OCI-LY1 (cell line): ENCODE measurements around the gene GNAZ.
A peak's percentile ranks its signal among the peaks of the same experiment; 100 is the strongest.

Source experiments
- H2AFZ ChIP-seq: fragments of 200-600 bp; sonication (generic), shearing (Covaris generic); 2 replicates; pipeline ENCODE4 v1.6.0; 2014; ENCODE audit warnings: antibody characterized with exemption, mild to moderate bottlenecking, low read length
- H3F3A ChIP-seq: fragments of 200-600 bp; sonication (generic), shearing (Covaris generic); 2 replicates; pipeline ENCODE4 v1.6.0; 2014; ENCODE audit warnings: mild to moderate bottlenecking, antibody characterized with exemption, low read length, moderate library complexity; ENCODE audit not compliant: insufficient read depth
- H3K27ac ChIP-seq: fragments of 200-600 bp; sonication (generic); 2 replicates; pipeline ENCODE4 v1.5.1; 2014; ENCODE audit warnings: low read length, mixed run types, mild to moderate bottlenecking, low read depth; ENCODE audit not compliant: poor library complexity, severe bottlenecking
- H3K27me3 ChIP-seq: fragments of 200-600 bp; sonication (generic); 2 replicates; pipeline ENCODE4 v1.6.0; 2014; ENCODE audit warnings: antibody characterized with exemption, mild to moderate bottlenecking, low read length, moderate library complexity; ENCODE audit not compliant: insufficient read depth
- H3K36me3 ChIP-seq: fragments of 200-600 bp; sonication (generic); 2 replicates; pipeline ENCODE4 v1.6.1; 2014; ENCODE audit warnings: mild to moderate bottlenecking, antibody characterized with exemption, low read length, moderate library complexity, mixed read lengths; ENCODE audit not compliant: insufficient read depth
- H3K4me1 ChIP-seq: fragments of 200-600 bp; sonication (generic); 2 replicates; pipeline ENCODE4 v1.5.1; 2014; ENCODE audit warnings: mild to moderate bottlenecking, low read length, moderate library complexity; ENCODE audit not compliant: insufficient read depth, severe bottlenecking
- H3K4me2 ChIP-seq: fragments of 200-600 bp; sonication (generic), shearing (Covaris generic); 2 replicates; pipeline ENCODE4 v1.6.1; 2014; ENCODE audit warnings: low read length
- H3K4me3 ChIP-seq: fragments of 200-600 bp; sonication (generic); 2 replicates; pipeline ENCODE4 v1.5.1; 2014; ENCODE audit warnings: low read length, low read depth, mild to moderate bottlenecking, mixed read lengths; ENCODE audit not compliant: poor library complexity, severe bottlenecking
- H3K79me2 ChIP-seq: fragments of 200-600 bp; shearing (Covaris generic); 2 replicates; pipeline ENCODE4 v1.6.1; 2016; ENCODE audit warnings: mixed run types, low read length, mixed read lengths; ENCODE audit not compliant: insufficient read depth
- H3K9ac ChIP-seq: fragments of 200-600 bp; sonication (generic), shearing (Covaris generic); 2 replicates; pipeline ENCODE4 v1.6.1; 2014; ENCODE audit warnings: mild to moderate bottlenecking, low read length, mixed read lengths
- H3K9me2 ChIP-seq: fragments of 200-600 bp; sonication (generic), shearing (Covaris generic); 2 replicates; pipeline ENCODE4 v1.6.1; 2014; ENCODE audit warnings: low read depth, mild to moderate bottlenecking, low read length, mixed read lengths
- H3K9me3 ChIP-seq: fragments of 200-600 bp; shearing (Covaris generic); 2 replicates; pipeline ENCODE4 v1.6.1; 2014; ENCODE audit warnings: low read length, mixed read lengths
- H4K20me1 ChIP-seq: fragments of 200-600 bp; sonication (generic), shearing (Covaris generic); 2 replicates; pipeline ENCODE4 v1.6.0; 2016; ENCODE audit warnings: mild to moderate bottlenecking, low read length; ENCODE audit not compliant: insufficient read depth
- EZH2 ChIP-seq: fragments of 200-600 bp; sonication (generic), shearing (Covaris generic); IDR thresholded peaks from 2 replicates; pipeline ENCODE4 v1.8.0; 2017; ENCODE audit warnings: borderline replicate concordance, mixed run types, mild to moderate bottlenecking, antibody characterized with exemption, low read length, moderate library complexity, mixed read lengths
- TF ChIP-seq, protein P1 (sequence below): fragments of 200-600 bp; sonication (generic), shearing (Covaris generic); IDR thresholded peaks from 2 replicates; pipeline ENCODE4 v1.5.1; 2017; ENCODE audit warnings: mild to moderate bottlenecking, antibody characterized with exemption, low read length, moderate library complexity, mixed read lengths

The GNAZ gene

GRCh38 chr22:23144932-23145877, 74.9 kb downstream of the GNAZ start, which contains the start of gene RAB36:
Gene RAB36 (plus strand): TSS chr22:23145477. CDS start chr22:23146617, 1,140 bp downstream.
- Histone ChIP-seq H2AFZ (no peak within 1 kb of the TSS), H3K4me2 (peak within 1 kb of the TSS; percentile 67), H4K20me1 (no peaks in the 10 kb centered on the region), H3K4me3 (peak within 1 kb of the TSS; percentile 49), H3K27ac (no peak within 1 kb of the TSS), H3K79me2 (no peaks in the 10 kb centered on the region), H3K27me3 (no peaks in the 10 kb centered on the region), H3K9me2 (no peaks in the 10 kb centered on the region), H3K36me3 (no peaks in the 10 kb centered on the region), H3K9ac (peak within 1 kb of the TSS; percentile 11; the same call in 1 of the 2 replicates), H3K9me3 (no peaks in the 10 kb centered on the region), H3F3A (0 out of 2 replicates have a peak, but pooled peaks cover 3% of the 10 kb centered on the region), H3K4me1 (peaks cover 49% of the 10 kb centered on the region)
- TF ChIP-seq EZH2 = no peak
- TF ChIP-seq, protein P1, sequence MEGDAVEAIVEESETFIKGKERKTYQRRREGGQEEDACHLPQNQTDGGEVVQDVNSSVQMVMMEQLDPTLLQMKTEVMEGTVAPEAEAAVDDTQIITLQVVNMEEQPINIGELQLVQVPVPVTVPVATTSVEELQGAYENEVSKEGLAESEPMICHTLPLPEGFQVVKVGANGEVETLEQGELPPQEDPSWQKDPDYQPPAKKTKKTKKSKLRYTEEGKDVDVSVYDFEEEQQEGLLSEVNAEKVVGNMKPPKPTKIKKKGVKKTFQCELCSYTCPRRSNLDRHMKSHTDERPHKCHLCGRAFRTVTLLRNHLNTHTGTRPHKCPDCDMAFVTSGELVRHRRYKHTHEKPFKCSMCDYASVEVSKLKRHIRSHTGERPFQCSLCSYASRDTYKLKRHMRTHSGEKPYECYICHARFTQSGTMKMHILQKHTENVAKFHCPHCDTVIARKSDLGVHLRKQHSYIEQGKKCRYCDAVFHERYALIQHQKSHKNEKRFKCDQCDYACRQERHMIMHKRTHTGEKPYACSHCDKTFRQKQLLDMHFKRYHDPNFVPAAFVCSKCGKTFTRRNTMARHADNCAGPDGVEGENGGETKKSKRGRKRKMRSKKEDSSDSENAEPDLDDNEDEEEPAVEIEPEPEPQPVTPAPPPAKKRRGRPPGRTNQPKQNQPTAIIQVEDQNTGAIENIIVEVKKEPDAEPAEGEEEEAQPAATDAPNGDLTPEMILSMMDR = no peak

GRCh38 chr22:23145878-23146470, 75.7 kb downstream of the GNAZ start:
- Histone ChIP-seq H3K4me2 (peak overlapping the region; percentile 67; the same call in 1 of the 2 replicates), H3K9ac (no peak overlapping the region), H3K9me2 (no peaks in the 10 kb centered on the region)

DNA sequence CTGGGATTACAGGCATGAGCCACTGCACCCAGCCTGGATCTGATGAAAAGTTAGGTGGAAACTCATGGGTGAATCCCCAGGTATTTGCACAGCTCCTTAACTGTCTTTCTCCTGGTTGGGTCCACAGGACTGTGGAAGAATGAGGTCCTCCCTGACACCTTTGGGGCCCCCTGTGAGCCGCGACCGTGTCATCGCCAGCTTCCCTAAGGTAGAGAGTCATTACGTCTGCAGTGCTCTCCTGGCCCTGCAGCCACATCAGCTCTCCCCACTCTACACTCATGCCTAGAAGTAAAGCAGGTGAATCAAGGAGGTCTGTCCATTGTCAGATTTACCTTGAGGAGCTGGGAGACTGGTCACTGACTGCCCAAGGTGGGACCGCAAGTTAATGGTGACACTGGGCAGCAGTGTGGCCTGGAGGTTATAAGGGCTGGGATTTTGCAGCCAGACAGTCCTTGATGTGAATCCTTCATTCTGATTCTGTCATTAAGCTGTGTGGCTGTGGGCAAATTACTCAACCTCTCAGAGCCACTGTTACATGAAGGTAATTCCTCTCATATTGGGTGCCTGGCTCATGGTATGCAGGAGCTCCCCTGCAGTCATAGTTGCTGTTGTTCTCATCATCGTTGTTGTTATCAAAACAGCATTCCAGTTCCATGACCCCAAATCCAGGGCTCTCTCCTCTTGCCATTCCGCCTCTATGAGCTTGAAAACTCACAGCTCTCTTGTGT, 76.3 kb downstream of the GNAZ start:
- no peaks in the 10 kb centered on the region for H4K20me1 ChIP-seq
- no peaks in the 10 kb centered on the region for H3K79me2 ChIP-seq
- H3K27me3 ChIP-seq = no peaks in the 10 kb centered on the region
- H3K4me2 ChIP-seq = no peak overlapping the region
- H3F3A ChIP-seq = 0 out of 2 replicates have a peak, but pooled peaks cover 3% of the 10 kb centered on the region
- H3K4me1 ChIP-seq = peaks cover 34% of the 10 kb centered on the region
- H2AFZ ChIP-seq = no peak overlapping the region
- no peak overlapping the region for H3K4me3 ChIP-seq
- H3K9me3 ChIP-seq = no peaks in the 10 kb centered on the region
- H3K9me2 ChIP-seq = no peaks in the 10 kb centered on the region
- H3K9ac ChIP-seq = no peak overlapping the region
- no peak overlapping the region for H3K27ac ChIP-seq
- TF ChIP-seq, protein P1 = no peak
- no peak for TF ChIP-seq EZH2
- H3K36me3 ChIP-seq = no peaks in the 10 kb centered on the region

More at GRCh38 chr22:23145878-23146470, 75.7 kb downstream of the GNAZ start:
- Histone ChIP-seq H3K36me3 (no peaks in the 10 kb centered on the region), H4K20me1 (no peaks in the 10 kb centered on the region), H3K4me3 (peak overlapping the region; percentile 49), H3K27me3 (no peaks in the 10 kb centered on the region), H3K79me2 (no peaks in the 10 kb centered on the region), H2AFZ (no peak overlapping the region), H3K27ac (no peak overlapping the region), H3K9me3 (no peaks in the 10 kb centered on the region), H3K4me1 (peaks cover 41% of the 10 kb centered on the region), H3F3A (0 out of 2 replicates have a peak, but pooled peaks cover 3% of the 10 kb centered on the region)
- TF ChIP-seq EZH2 = no peak
- TF ChIP-seq, protein P1 = no peak
